Body of pancreas (tissue), 4 donors: ENCODE measurements around the gene PRPH2. TPM values are rescaled to one million over a fixed set of nuclear protein-coding genes. Genes with fewer than 3 reads are reported as not detected.

Source experiments
- ATAC-seq: fragments of 150-250 bp; one replicate; pipeline ENCODE4 v1.9.1; 2016
- DNase-seq, 4 donors: peaks; one replicate each; pipeline ENCODE4 v3.0.0-alpha.2; 2019
- H3K27ac ChIP-seq, 4 donors: fragments of 200-600 bp; sonication (generic); 1 replicate in 3 of 4; 2 replicates in 1 of 4; pipeline versions ENCODE4 v1.5.1 to v1.6.1; 2016 to 2019; ENCODE audit warnings: mild to moderate bottlenecking in 1 of 4, mixed read lengths in 1 of 4, moderate library complexity in 1 of 4
- H3K27me3 ChIP-seq, 2 donors: fragments of 200-600 bp; sonication (generic); one replicate each; pipeline ENCODE4 v1.6.0; 2016; ENCODE audit warnings: mild to moderate bottlenecking in 1 of 2
- H3K36me3 ChIP-seq, 2 donors: fragments of 200-600 bp; sonication (generic); replicated peaks in 1 of 2; 2 replicates each; pipeline ENCODE4 v1.5.1; 2016; ENCODE audit warnings: low read depth in 2 of 2; ENCODE audit not compliant: insufficient read depth in 1 of 2
- H3K4me1 ChIP-seq: fragments of 200-600 bp; sonication (generic); one replicate; pipeline ENCODE4 v1.6.0; 2016
- H3K4me3 ChIP-seq, 2 donors: fragments of 200-600 bp; sonication (generic); 1 replicate in 1 of 2; 2 replicates in 1 of 2; pipeline ENCODE4 v1.5.1; 2016 to 2019
- H3K9me3 ChIP-seq, 3 donors: fragments of 200-600 bp; sonication (generic); 1 replicate in 2 of 3; 2 replicates in 1 of 3; pipeline ENCODE4 v1.5.1; 2016
- CTCF ChIP-seq, 7 experiments: fragments of 450-650 bp in 4 of 7; fragments of 200-600 bp in 3 of 7; sonication (generic) in 3 of 7; IDR thresholded peaks; one replicate each; pipeline ENCODE4 v1.5.1; 2016 to 2019; ENCODE audit warnings: antibody characterized with exemption in 7 of 7
- POLR2A ChIP-seq, 3 donors: fragments of 450-650 bp; IDR thresholded peaks; one replicate each; pipeline ENCODE4 v1.6.1; 2016; ENCODE audit warnings: antibody characterized with exemption in 3 of 3, mild to moderate bottlenecking in 2 of 3
- WGBS, 2 donors: methylation state at CpG; one replicate each; pipeline ENCODE4 v1.1.5; 2017; 5-methylcytosine and 5-hydroxymethylcytosine counted together
- intact Hi-C: fragments of 100-400 bp; cut with DNase I; formaldehyde crosslinking; loops from one replicate; pipeline ENCODE4 v1.15.1; 2023
- total RNA-seq, 2 donors: library from RNA; depleted of rRNA; stranded (reverse); fragments of >200 nt; gene quantifications; one replicate each; pipeline ENCODE4 v1.1.0, GENCODE V29; 2016

The PRPH2 gene
- total RNA-seq, 2 donors from 2014 or later, result 1.0 to 4.3 TPM

- Histone ChIP-seq H3K27me3 (no peaks in the 10 kb centered on the region), H3K27ac (no peak overlapping the region), H3K36me3 (no peaks in the 10 kb centered on the region), H3K4me3 (no peak overlapping the region), H3K4me1 (peaks cover 15% of the 10 kb centered on the region), H3K9me3 (no peaks in the 10 kb centered on the region)
- ATAC-seq (no peak), DNase-seq (no peak)
- TF ChIP-seq POLR2A (IDR thresholded peaks at IDR 0.05) (no peak), CTCF (IDR thresholded peaks at IDR 0.05) (no peak)
- intact Hi-C loops, result loop anchor here (5.0 kb wide), 1 partner anchor 58 kb away; no protein-coding TSS in a partner anchor
These were observed 2.4 kb upstream of the PRPH2 start for GRCh38 chr6:42724825-42725224.

GRCh38 chr6:42720739-42721138, 1.7 kb downstream of the PRPH2 start:
- Histone ChIP-seq H3K27me3 (no peaks in the 10 kb centered on the region), H3K27ac (no peak overlapping the region), H3K36me3 (no peaks in the 10 kb centered on the region), H3K9me3 (no peaks in the 10 kb centered on the region), H3K4me1 (no peaks in the 10 kb centered on the region), H3K4me3 (no peak overlapping the region)
- intact Hi-C loops, result loop anchor here (5.0 kb wide), 1 partner anchor 53 kb away; no protein-coding TSS in a partner anchor
- no peak for DNase-seq
- TF ChIP-seq CTCF (IDR thresholded peaks at IDR 0.05) (no peak), POLR2A (IDR thresholded peaks at IDR 0.05) (no peak)
- 52 to 56% methylated on average over 8 of the region's 8 CpGs for WGBS, 2 donors
- no peak for ATAC-seq

GRCh38 chr6:42715871-42716270, 6.5 kb downstream of the PRPH2 start:
- H3K9me3 ChIP-seq, result peaks cover 0 to 12% (median 0%) of the 10 kb centered on the region in 3 donors
- TF ChIP-seq POLR2A (IDR thresholded peaks at IDR 0.05) (no peak), CTCF (IDR thresholded peaks at IDR 0.05) (no peak)
- H3K27me3 ChIP-seq, result no peaks in the 10 kb centered on the region
- no peak overlapping the region for H3K27ac ChIP-seq
- no peak for ATAC-seq
- no peaks in the 10 kb centered on the region for H3K36me3 ChIP-seq
- 77 to 83% methylated on average over 2 to 4 of the region's 4 CpGs for WGBS, 2 donors
- DNase-seq, result no peak
- H3K4me1 ChIP-seq, result no peaks in the 10 kb centered on the region
- H3K4me3 ChIP-seq, result no peak overlapping the region
- intact Hi-C loops, result no loop called here

GRCh38 chr6:42714098-42714761, 8.2 kb downstream of the PRPH2 start:
- Histone ChIP-seq H3K4me1 (no peaks in the 10 kb centered on the region), H3K4me3 (no peak overlapping the region), H3K9me3 (peaks cover 0 to 12% (median 0%) of the 10 kb centered on the region in 3 donors), H3K27ac (no peak overlapping the region), H3K36me3 (no peaks in the 10 kb centered on the region), H3K27me3 (no peaks in the 10 kb centered on the region)
- DNase-seq, result no peak
- TF ChIP-seq CTCF (IDR thresholded peaks at IDR 0.05) (no peak), POLR2A (IDR thresholded peaks at IDR 0.05) (no peak)
- no peak for ATAC-seq
- 70 to 72% methylated on average over 4 of the region's 4 CpGs for WGBS, 2 donors
- intact Hi-C loops, result no loop called here

- ATAC-seq, result no peak
- Histone ChIP-seq H3K4me3 (no peak overlapping the region), H3K4me1 (no peaks in the 10 kb centered on the region), H3K9me3 (peaks cover 0 to 12% (median 0%) of the 10 kb centered on the region in 3 donors), H3K27me3 (no peaks in the 10 kb centered on the region), H3K27ac (no peak overlapping the region), H3K36me3 (no peaks in the 10 kb centered on the region)
- intact Hi-C loops, result no loop called here
- no peak for DNase-seq
- 87 to 90% methylated on average over 5 of the region's 5 CpGs for whole genome bisulfite sequencing, 2 donors
- TF ChIP-seq POLR2A (IDR thresholded peaks at IDR 0.05), result no peak
- TF ChIP-seq CTCF (IDR thresholded peaks at IDR 0.05), result no peak
These were observed 10.5 kb downstream of the PRPH2 start for GRCh38 chr6:42711930-42712329.
